GM19395 (cell line): ENCODE data around the gene FNBP1.
A peak's percentile ranks its signal among the peaks of the same experiment; 100 is the strongest.
"Not testable (repeated sequence)": the region's sequence is repeated elsewhere in the genome, so short reads cannot be mapped to it uniquely, and the experiment has no call there.

Source experiments
- ATAC-seq: cut with Tn5 transposase; IDR thresholded peaks from one replicate; pipeline ENCODE4 v1.9.1; 2021; ENCODE audit warnings: mild to moderate bottlenecking, moderate library complexity; ENCODE audit not compliant: unreplicated experiment

The FNBP1 gene

GRCh38 chr9:129962889-129963703 lies 79.9 kb downstream of the FNBP1 start:
- peak; percentile 83 for ATAC-seq

DNA sequence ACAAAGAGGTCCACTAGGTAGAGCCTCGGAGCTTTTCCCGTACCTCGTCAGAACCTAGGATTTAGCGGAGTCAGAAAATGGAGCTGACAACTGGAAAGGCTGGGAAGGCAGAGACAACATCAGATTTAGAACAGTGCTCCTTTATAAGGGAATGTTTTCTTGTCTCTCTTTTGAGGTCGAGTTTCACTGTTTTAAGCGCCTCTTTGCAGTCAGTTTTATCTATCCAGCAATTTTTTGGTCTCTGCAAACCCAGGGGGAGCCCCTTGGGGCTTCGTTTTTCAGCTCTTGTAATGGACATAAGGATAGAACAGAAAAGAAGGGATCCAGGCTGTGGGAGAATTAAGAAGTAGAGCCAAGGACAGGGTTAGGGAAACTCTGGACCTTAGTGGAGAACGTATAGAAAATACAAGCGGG lies 80.5 kb downstream of the FNBP1 start:
- ATAC-seq, result no peak

- no peak for ATAC-seq
Measured at GRCh38 chr9:129958796-129959195, 84.2 kb downstream of the FNBP1 start.

DNA sequence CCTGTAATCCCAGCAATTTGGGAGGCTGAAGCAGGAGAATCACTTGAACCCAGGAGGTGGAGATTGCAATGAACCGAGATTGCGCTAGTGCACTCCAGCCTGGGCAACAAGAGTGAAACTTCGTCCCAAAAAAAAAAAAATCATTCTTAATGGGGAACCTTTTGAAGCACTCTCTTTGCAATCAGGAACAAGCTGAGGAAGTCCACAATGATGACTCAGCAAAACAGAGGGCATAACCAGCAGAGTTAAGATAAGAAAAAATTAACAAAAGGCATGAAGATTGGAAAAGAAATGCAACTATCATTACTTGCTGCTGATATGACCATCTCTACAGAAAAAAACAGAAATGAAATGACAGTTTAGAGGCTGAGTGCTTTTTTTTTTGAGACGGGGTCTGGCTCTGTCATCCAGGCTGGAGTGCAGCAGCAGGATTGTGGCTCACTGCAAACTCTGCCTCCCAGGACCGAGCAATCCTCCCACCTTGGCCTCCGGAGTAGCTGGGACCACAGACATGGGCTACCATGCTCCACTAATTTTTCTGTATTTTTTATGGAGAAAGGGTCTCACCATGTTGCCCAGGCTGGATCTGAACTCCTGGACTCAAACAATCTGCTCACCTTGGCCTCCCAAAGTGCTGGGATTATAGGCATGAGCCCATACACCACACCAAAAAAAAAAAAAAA lies 88.0 kb downstream of the FNBP1 start:
- ATAC-seq, result no peak

DNA sequence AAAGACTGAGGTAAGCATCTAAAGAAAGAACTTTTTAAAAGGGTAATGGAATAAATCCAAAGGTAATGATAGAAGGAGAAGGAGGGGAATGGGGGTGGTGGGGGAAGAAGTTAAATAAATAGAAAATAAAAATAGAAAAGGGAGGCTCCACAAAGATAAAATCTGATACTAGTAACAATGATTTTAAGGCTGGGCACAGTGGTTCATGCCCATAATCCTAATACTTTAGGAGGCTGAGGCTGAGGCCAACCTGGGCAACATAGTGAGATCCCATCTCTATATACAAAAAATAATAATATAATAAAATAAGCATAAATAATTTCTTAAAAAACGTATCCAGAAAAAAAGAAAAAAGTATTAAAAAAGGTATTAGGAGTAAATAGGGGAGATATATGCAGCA lies 89.3 kb downstream of the FNBP1 start:
- ATAC-seq, result no peak

DNA sequence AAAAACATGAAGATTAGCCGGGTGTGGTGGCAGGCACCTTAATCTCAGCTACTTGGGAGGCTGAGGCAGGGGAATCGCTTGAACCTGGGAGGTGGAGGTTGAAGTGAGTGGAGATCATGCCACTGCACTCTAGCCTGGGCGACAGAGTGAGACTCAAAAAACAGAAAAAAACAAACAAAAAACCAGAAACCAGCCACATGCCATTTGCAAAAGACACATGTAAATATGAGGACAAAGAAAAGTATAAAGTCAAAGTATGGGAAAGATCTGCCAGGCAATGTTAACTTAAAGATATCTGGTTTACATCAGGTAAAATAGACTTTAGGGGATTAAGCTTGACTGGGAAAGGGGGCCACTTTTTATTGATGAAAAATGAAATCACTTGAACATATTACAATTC lies 90.7 kb downstream of the FNBP1 start:
- no peak for ATAC-seq

DNA sequence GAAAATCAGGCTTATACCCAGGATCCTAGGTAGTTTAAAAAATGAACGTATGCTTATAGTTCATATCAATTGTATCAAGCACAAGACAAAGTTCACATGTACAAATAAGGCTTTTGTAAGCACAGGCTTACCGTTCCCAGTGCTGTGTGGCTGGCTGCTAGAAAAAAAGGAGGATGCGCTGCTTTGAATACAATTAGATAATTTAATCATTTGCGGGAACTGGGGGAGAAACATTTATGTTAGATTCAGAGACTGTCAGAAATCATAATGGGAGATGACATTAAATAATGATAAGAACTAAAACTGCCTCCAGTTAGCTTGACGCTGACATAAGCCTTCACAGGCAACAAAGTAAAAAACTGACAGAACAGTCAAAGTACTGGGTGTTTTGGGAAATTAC lies 93.2 kb downstream of the FNBP1 start:
- ATAC-seq, result no peak

DNA sequence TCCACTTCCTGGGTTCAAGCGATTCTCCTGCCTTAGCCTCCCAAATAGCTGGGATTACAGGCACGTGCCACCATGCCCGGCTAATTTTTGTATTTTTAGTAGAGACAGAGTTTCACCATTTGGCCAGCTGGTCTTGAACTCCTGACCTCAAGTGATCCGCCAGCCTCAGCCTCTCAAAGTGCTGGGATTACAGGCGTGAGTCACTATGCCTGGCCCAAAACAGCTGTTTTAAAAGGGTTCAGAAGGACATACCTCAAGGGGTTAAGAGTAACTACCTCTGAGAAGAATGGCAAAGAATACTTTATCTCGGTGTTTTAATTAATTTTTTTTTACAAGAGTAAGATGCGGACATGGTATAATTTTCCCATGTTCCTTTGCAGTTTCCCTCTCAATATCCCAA lies 94.4 kb downstream of the FNBP1 start:
- ATAC-seq, result not testable (repeated sequence)

GRCh38 chr9:129946246-129946995 lies 96.6 kb downstream of the FNBP1 start:
- no peak for ATAC-seq

DNA sequence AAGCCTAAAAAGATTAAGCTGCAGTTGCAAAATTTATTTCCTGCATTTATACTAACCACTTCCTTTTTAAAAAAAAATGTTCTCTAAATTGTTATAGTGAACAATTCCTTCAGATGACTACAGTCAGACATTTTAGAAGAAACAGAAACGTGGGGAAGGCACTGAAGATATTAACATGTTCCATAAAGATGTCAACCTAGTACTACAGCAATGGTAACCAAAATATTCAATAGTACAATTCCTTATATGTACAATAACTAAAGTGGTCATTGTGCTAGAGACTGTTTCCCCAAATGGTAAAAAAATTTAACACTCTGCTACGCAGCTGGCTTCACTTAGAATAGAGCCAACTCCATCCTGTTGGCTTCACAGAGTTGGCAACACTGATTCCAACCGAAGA lies 97.7 kb downstream of the FNBP1 start:
- no peak for ATAC-seq

DNA sequence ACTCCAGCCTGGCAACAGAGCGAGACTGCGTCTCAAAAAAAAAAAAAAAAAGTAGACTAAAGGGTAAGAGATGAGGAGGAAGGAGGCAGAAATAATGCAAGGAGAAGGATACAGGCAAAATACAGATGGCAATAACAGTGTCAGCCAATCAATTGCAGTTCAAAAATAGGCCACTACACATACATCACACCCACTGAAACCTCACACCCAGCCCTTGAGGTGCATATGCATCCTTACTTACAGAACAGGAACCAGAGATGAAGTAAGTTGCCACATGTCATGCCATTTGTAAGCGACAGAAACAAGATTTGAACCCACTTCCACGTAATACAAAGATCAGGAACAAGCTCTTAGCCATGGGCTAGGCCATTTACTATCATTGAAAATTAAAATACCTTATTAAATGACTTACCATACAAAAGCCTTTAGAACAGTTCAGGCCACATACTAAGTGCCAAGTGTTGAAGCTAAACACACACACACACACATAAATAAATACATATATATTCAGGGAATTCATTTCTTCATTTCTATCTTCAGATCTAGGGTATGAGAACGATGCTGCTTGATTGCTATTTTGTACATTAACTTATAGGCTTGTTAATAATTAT lies 98.4 kb downstream of the FNBP1 start:
- ATAC-seq, result no peak

DNA sequence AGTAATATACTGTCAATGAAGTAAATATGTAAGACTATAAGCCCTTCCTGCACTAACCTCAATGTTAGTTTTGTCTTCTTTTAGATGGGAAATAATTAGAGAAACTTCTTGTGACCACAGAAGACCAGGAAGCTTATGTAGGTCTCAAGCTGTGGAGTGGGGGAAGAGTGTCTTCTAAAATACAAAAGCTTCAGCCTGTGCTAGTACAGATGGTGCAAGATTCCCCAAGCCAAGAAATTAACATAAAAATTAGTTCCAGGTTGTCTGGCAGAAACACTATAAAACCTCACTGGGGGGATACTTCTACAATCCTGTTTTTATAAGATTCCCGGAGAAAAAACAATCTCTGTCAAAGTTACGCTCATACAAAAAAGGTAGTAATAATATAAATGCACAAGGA lies 103.6 kb downstream of the FNBP1 start:
- ATAC-seq, result no peak

DNA sequence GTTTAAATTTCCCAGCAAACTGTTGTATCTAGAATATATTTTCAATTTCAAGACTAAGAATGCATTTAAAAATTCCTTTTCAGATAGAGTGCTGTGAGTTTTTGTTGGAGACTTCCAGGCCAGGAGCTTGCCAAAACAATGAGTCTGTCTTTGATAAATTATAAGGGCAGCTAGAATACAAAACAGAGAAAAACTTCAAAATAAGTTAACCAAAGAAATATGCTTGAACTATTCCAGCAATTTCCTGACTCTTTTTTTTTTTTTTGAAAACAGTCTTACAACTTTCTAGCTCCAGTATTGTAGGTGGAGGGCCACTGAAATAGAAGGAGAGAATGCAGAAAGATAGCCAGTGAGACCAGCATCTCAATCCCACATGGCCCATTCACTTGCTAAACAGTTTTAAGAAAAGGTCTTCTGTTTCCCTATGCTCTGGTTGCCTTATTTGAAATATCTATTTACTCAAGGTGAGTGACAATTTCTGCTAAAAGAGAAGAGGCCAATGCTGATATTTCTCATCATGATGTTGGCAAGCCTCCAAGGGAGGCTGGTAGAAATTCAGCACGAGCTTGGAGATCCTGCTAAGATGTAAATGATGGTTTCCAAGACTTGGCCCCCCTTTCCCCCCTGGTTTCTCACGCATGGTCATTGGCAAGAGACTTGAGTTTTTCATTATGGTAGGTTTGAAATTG lies 104.6 kb downstream of the FNBP1 start:
- ATAC-seq, result no peak

GRCh38 chr9:129937879-129938278 lies 105.1 kb downstream of the FNBP1 start:
- not testable (repeated sequence) for ATAC-seq

GRCh38 chr9:129936222-129936621 lies 106.8 kb downstream of the FNBP1 start:
- no peak for ATAC-seq

DNA sequence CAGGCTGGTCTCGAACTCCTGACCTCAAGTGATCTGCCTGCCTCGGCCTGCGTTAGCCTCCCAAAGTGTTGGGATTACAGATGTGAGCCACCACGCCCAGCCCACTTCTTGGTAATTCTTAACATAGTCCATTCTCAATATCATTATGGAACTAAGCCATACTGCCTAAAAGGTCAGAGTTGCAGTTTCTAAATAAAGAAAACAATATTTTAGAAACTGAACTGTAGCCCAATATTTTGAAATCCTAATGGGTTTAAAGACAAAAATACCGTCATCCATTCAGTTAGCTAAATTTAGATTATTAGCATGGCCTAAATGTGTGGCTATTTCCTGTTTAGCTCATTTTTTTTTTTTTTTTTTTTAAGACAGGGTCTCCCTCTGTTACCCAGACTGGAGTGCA lies 108.2 kb downstream of the FNBP1 start:
- ATAC-seq, result no peak

GRCh38 chr9:129934041-129934591 lies 108.9 kb downstream of the FNBP1 start:
- ATAC-seq, result no peak

DNA sequence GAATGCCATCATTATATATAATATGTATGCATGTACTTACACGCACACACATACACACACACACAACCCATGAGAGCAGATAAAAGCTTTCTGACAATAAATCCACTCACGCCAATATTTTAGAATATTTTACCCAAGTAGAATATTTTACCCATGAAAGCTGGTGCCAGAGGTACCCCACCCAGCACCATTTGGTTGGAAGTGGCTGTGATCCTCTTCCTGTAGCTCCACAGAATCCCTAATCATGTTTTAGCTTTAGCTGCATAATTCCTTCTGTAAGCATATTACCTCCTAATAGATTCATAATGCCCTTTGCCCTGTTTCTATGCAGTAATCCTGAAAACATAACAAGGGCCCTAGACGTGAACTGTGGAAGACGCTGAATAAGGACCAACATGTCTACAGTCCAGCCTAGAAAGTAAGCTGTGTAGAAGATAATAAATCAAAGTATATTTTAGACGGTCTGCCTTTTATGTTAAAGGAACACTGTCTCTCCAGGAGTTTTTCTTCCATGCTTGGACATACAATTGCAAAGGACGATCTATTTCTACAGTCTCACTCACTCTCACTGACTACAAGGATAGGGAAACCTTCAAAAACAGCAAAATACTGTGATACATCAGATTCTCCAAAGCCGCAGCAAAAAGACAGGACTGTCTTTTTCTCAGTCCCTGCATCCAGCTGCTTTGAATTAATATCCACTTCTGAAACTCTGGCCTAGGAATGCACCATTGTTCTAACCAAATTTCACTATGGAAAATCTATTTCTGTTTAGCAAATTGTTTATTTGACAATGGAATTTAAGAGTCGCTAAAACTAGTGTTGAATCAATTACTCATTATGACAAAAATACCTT lies 109.6 kb downstream of the FNBP1 start:
- ATAC-seq, result no peak

DNA sequence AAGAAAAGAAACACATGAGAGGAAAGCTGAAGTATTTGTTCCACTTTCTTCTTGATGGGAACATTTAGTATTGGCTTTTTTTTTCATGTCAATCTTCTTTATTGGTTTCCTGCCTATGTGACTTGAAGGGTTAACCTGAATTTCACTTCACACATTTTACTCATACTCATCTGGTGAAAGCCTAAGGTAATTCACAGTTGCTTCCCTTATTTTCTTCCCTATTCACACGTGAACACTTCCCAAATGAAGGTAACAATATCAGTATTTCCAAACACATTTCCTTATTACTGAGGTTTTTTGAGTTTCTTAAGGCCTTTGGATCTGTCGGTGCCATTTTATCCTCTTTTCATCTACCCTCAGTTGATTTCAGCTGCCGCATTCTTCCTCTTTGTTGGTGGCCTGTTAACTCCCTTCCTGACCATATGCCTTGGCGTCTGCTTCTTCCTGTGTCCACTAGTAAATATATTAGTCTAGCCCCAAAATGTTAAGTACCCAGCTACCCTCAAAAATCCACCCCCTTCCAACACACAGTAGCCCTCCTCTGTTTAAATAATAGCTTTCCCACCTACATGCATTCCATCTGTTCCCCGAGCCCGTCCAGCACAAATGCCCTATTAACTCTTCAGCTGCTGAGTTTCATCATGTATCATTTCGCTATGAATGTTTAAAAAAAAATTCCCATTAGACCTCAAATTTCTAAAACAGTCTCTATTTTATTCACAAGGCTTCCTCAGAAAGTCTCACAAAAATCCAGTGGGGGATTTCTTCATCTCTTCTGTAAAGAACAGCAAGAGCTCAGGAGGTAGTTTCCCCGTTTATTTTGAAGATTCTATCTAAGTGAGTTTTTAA lies 110.5 kb downstream of the FNBP1 start:
- no peak for ATAC-seq
